ENCODE measurements around the gene SLBP. TPM values are rescaled to one million over a fixed set of nuclear protein-coding genes. Genes with fewer than 3 reads are reported as not detected.

The SLBP gene
- total and polyA plus RNA-seq, 2 of the 8 experiments (the other 6 are each of a cell fraction or from before 2014, with no cell fraction given) = 44.1 to 49.0 TPM

Small RNA genes within 50 kb of the gene (small RNA-seq; reads per million reads assigned to genes)
- not detected for gene RF00019 (ENCODE audit: insufficient read depth)

Other genes with a start within 250 kb of the SLBP start
- gene FAM53A, start 28.0 kb downstream of the SLBP start, total RNA-seq (2021; fragmentation: NEBNext Ultra II Directional; extraction: Animal tissue kit (Norgen Biotek cat#: 25700)) = 2.0 and 2.8 TPM in 2 replicates
- 1.9 and 2.5 TPM in 2 replicates for gene FAM53A, start 28.0 kb downstream of the SLBP start, polyA plus RNA-seq (2011; rRNA removed)
- gene TMEM129, start 9.0 kb upstream of the SLBP start, total RNA-seq (2021; fragmentation: NEBNext Ultra II Directional; extraction: Animal tissue kit (Norgen Biotek cat#: 25700)) = 28.5 and 31.5 TPM in 2 replicates
- gene TMEM129, start 9.0 kb upstream of the SLBP start, polyA plus RNA-seq (2011; rRNA removed) = 58.7 and 89.1 TPM in 2 replicates
- 147 and 148 TPM in 2 replicates for gene TACC3, start 9.2 kb upstream of the SLBP start, total RNA-seq (2021; fragmentation: NEBNext Ultra II Directional; extraction: Animal tissue kit (Norgen Biotek cat#: 25700))
- gene TACC3, start 9.2 kb upstream of the SLBP start, polyA plus RNA-seq (2011; rRNA removed) = 73.8 and 113 TPM in 2 replicates
- gene FGFR3, start 81.0 kb upstream of the SLBP start, total RNA-seq (2021; fragmentation: NEBNext Ultra II Directional; extraction: Animal tissue kit (Norgen Biotek cat#: 25700)) = 19.5 TPM in 2 replicates
- gene FGFR3, start 81.0 kb upstream of the SLBP start, polyA plus RNA-seq (2011; rRNA removed) = 9.0 and 18.6 TPM in 2 replicates
- gene LETM1, start 143.8 kb upstream of the SLBP start, total RNA-seq (2021; fragmentation: NEBNext Ultra II Directional; extraction: Animal tissue kit (Norgen Biotek cat#: 25700)) = 50.1 and 53.1 TPM in 2 replicates
- 19.8 and 30.6 TPM in 2 replicates for gene LETM1, start 143.8 kb upstream of the SLBP start, polyA plus RNA-seq (2011; rRNA removed)
- gene NSD2, start 159.1 kb upstream of the SLBP start, total RNA-seq (2021; fragmentation: NEBNext Ultra II Directional; extraction: Animal tissue kit (Norgen Biotek cat#: 25700)) = 129 TPM in 2 replicates
- 26.7 and 40.3 TPM in 2 replicates for gene NSD2, start 159.1 kb upstream of the SLBP start, polyA plus RNA-seq (2011; rRNA removed)

Data from H1 (cell line).